ENCODE results near the gene COL6A2.
"Not testable (repeated sequence)": the region's sequence is repeated elsewhere in the genome, so short reads cannot be mapped to it uniquely, and the experiment has no call there.

The COL6A2 gene

GRCh38 chr21:46127239-46128105, 29.6 kb downstream of the COL6A2 start:
- no peak for DNase-seq

- DNase-seq = no peak
These were observed 30.4 kb downstream of the COL6A2 start for GRCh38 chr21:46128106-46128932.

GRCh38 chr21:46128933-46129571, 31.1 kb downstream of the COL6A2 start:
- DNase-seq = no peak

GRCh38 chr21:46129846-46130651, 32.1 kb downstream of the COL6A2 start:
- no peak for DNase-seq

- DNase-seq = no peak
These were observed 33.1 kb downstream of the COL6A2 start for GRCh38 chr21:46130831-46131587.

- DNase-seq = no peak
These were observed 33.6 kb downstream of the COL6A2 start for GRCh38 chr21:46131588-46131837.

GRCh38 chr21:46131838-46132651, 34.1 kb downstream of the COL6A2 start:
- DNase-seq = no peak

GRCh38 chr21:46135782-46136395, 38.0 kb downstream of the COL6A2 start:
- no peak for DNase-seq

GRCh38 chr21:46136739-46137349, 38.9 kb downstream of the COL6A2 start:
- no peak for DNase-seq

- DNase-seq = no peak
These were observed 40.0 kb downstream of the COL6A2 start for GRCh38 chr21:46137908-46138307.

- no peak for DNase-seq
These were observed 40.6 kb downstream of the COL6A2 start for GRCh38 chr21:46138383-46138970.

GRCh38 chr21:46139686-46140085, 41.8 kb downstream of the COL6A2 start:
- no peak for DNase-seq

GRCh38 chr21:46140352-46141003, 42.6 kb downstream of the COL6A2 start:
- DNase-seq = not testable (repeated sequence)

- no peak for DNase-seq
These were observed 44.1 kb downstream of the COL6A2 start for GRCh38 chr21:46141767-46142581.

GRCh38 chr21:46142582-46143473, 44.9 kb downstream of the COL6A2 start:
- DNase-seq = no peak

- DNase-seq = no peak
These were observed 46.7 kb downstream of the COL6A2 start for GRCh38 chr21:46144464-46145070.
